Mucosa of rectum (tissue), 2 donors: ENCODE results near the gene P3H2.

Experiments used
- H3K27ac ChIP-seq, 2 donors: one replicate each; pipeline ENCODE4 v1.7.0; 2013; ENCODE audit warnings: inconsistent platforms in 2 of 2, low read depth in 2 of 2, low read length in 2 of 2
- H3K27me3 ChIP-seq, 2 donors: one replicate each; pipeline ENCODE4 v1.7.0; 2013; ENCODE audit warnings: low read length in 2 of 2; ENCODE audit not compliant: control insufficient read depth in 2 of 2, insufficient read depth in 2 of 2
- H3K36me3 ChIP-seq, 2 donors: one replicate each; pipeline ENCODE4 v1.7.0; 2013; ENCODE audit warnings: low read length in 2 of 2; ENCODE audit not compliant: control insufficient read depth in 2 of 2, insufficient read depth in 2 of 2
- H3K4me1 ChIP-seq, 2 donors: one replicate each; pipeline ENCODE4 v1.7.0; 2013; ENCODE audit warnings: low read length in 2 of 2, mild to moderate bottlenecking in 1 of 2; ENCODE audit not compliant: control insufficient read depth in 2 of 2, insufficient read depth in 2 of 2
- H3K4me3 ChIP-seq, 2 donors: one replicate each; pipeline ENCODE4 v1.7.0; 2013; ENCODE audit warnings: low read length in 2 of 2
- H3K9ac ChIP-seq, 2 donors: one replicate each; pipeline ENCODE4 v1.7.0; 2013; ENCODE audit warnings: low read length in 2 of 2, low read depth in 1 of 2, mild to moderate bottlenecking in 1 of 2
- H3K9me3 ChIP-seq, 2 donors: one replicate each; pipeline ENCODE4 v1.7.0; 2013; ENCODE audit warnings: low read length in 2 of 2; ENCODE audit not compliant: control insufficient read depth in 2 of 2
- donor health status: healthy.
- donor health status: Normal muscosa, but diverticular disease.

The P3H2 gene

DNA sequence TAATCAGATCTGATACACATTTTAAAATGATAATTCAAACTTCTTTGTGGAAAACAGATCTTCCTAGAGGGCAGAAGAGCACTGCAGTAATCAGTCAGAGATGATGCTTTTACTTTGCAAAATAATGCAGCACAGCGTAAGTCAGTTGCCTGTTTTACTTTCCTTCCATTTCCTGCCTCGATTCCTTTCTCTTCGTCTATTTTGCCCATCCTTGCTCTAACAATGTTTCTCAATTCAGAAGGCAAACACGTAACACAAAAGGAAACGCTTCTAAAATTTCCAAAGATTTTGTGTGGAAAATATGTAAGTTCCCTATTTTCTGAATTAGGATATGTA, 119.9 kb downstream of the P3H2 start:
- no peak overlapping the region for H3K9ac ChIP-seq
- no peak overlapping the region for H3K4me3 ChIP-seq
- H3K27me3 ChIP-seq = no peaks in the 10 kb centered on the region
- no peaks in the 10 kb centered on the region for H3K9me3 ChIP-seq
- peaks cover 0 to 4% of the 10 kb centered on the region in 2 donors for H3K4me1 ChIP-seq
- no peaks in the 10 kb centered on the region for H3K36me3 ChIP-seq
- no peak overlapping the region for H3K27ac ChIP-seq

DNA sequence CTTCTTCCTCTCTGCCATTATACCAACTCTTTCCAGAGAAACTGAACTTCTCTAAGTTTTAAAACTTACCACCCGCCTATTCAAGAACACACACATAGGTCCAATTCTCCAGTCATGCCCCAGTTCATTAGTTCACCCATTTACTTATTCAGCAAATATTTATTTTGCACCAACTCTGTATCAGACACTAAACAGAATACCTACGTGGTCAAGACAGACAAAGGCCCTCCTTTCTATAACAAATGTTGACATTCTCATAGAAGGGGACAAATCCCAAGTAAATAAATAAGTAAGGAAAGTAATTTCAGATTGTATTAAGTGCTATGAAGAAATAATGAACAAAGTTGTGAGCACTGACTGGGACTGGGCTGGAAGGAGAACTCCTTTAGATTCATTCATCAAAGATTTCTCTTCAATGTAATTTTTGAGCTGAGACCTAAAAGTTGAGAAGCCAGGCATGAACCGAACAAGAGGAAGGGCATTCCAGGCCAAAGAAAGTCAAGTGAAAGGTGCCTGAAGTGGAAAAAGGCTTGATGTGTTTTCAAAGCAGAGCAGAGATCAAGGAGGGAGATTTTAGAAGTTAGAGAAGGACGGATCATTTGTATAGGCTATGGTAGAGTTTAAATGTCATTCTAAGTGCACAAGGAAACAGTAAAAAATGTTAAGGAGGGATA, 120.4 kb downstream of the P3H2 start:
- no peaks in the 10 kb centered on the region for H3K36me3 ChIP-seq
- H3K4me3 ChIP-seq = no peak overlapping the region
- no peaks in the 10 kb centered on the region for H3K4me1 ChIP-seq
- no peaks in the 10 kb centered on the region for H3K9me3 ChIP-seq
- no peak overlapping the region for H3K27ac ChIP-seq
- H3K9ac ChIP-seq = no peak overlapping the region
- H3K27me3 ChIP-seq = no peaks in the 10 kb centered on the region

DNA sequence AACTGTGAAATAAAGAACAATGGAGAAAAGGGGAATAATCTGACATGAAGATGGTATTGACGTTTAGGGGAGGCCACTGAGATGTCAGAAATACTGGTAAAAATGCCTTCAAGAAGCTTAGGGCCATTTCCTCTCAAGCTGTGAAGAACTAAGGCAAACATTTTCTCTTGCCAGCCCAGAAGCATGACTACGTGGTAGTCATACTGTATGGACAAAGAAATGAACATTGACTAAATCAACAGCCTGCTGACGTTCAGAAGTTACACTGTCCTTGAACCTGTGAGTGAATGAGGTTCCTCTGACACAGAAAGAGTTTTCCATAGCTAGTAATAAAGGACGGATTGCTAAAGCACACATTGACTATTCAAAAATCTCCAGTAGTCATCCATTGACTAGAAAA, 121.0 kb downstream of the P3H2 start:
- Histone ChIP-seq H3K4me3 (no peak overlapping the region), H3K36me3 (no peaks in the 10 kb centered on the region), H3K9me3 (no peaks in the 10 kb centered on the region), H3K9ac (no peak overlapping the region), H3K4me1 (no peaks in the 10 kb centered on the region), H3K27ac (no peak overlapping the region), H3K27me3 (no peaks in the 10 kb centered on the region)

DNA sequence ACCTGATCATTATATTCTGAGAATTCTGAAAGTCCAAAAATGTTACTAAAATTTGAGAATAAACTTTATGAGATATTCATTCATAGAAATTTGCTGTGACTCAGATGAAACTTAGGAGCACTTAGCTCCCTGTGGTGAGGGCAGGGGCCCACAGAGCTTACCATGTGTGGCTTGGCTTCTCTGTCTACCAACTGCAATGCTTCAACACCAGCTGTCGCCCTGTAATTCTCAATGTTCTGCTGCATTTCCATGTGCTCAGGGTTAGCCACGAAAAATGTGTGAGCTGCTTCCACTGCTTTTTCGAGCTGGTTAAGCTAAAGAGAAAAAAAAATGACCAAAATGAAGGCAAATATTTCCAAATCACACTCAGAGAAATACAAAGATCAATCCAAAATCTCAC, 125.6 kb downstream of the P3H2 start:
- Histone ChIP-seq H3K36me3 (no peaks in the 10 kb centered on the region), H3K27ac (no peak overlapping the region), H3K9me3 (no peaks in the 10 kb centered on the region), H3K9ac (no peak overlapping the region), H3K27me3 (no peaks in the 10 kb centered on the region), H3K4me1 (no peaks in the 10 kb centered on the region), H3K4me3 (no peak overlapping the region)

DNA sequence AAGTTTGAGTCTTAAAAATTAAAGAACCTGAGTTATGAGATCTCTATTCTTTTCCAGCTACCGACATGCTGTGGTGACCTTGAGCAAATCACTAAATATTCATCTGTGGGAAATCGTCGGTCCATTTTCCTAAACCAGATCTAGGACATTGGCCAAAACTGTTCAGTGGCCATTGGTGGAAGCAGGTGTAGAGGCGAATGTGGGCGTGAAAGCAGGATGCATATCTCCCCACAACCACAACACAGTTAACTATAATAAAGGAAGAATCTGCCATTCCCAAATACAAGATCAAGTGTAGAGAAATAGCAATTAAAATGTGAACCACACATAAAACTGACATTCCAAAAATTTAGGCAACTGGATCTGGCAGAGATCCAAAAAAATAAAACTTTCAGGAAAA, 129.9 kb downstream of the P3H2 start:
- H3K27me3 ChIP-seq = no peaks in the 10 kb centered on the region
- no peak overlapping the region for H3K27ac ChIP-seq
- no peak overlapping the region for H3K4me3 ChIP-seq
- H3K36me3 ChIP-seq = no peaks in the 10 kb centered on the region
- H3K9ac ChIP-seq = no peak overlapping the region
- no peaks in the 10 kb centered on the region for H3K9me3 ChIP-seq
- H3K4me1 ChIP-seq = no peaks in the 10 kb centered on the region

DNA sequence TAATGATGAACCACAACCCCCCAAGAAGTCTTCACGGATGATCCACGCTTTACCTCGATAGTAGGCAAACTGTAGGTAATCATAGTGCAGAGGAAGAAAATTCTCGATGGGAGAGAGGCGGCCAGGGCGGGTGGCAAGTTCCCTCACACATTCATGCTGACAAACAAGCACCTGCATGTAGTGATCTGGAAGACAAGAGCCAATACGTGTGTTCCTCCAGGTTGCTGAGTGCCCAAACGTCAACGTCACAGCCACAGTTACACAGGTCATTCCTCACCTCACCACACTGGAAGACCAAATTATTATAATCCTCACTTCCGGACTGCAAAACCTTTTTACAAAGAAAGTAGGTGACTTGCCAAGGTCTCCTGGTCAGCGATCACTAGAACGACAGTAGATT, 131.8 kb downstream of the P3H2 start:
- Histone ChIP-seq H3K4me3 (no peak overlapping the region), H3K36me3 (no peaks in the 10 kb centered on the region), H3K9me3 (no peaks in the 10 kb centered on the region), H3K4me1 (no peaks in the 10 kb centered on the region), H3K9ac (no peak overlapping the region), H3K27me3 (no peaks in the 10 kb centered on the region), H3K27ac (no peak overlapping the region)

DNA sequence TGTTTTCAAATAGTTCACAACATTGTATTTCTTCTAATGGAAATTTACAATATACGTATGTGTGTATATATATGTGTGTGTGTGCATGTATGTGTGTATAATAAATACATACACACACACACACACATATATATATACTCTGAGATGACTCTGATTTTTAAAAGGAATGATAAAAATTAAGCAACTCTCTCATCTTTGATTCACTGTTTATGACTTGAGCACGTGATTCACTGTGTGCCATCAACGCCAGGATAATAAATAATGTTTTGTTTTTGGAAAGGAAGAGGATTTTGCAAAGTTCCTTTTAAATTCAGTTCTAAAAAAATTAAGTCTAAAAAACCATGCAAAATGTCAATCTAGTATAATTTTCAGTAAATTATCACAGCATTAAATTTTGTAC, 132.4 kb downstream of the P3H2 start:
- Histone ChIP-seq H3K4me3 (no peak overlapping the region), H3K9ac (no peak overlapping the region), H3K27ac (no peak overlapping the region), H3K27me3 (no peaks in the 10 kb centered on the region), H3K4me1 (no peaks in the 10 kb centered on the region), H3K9me3 (no peaks in the 10 kb centered on the region), H3K36me3 (no peaks in the 10 kb centered on the region)

DNA sequence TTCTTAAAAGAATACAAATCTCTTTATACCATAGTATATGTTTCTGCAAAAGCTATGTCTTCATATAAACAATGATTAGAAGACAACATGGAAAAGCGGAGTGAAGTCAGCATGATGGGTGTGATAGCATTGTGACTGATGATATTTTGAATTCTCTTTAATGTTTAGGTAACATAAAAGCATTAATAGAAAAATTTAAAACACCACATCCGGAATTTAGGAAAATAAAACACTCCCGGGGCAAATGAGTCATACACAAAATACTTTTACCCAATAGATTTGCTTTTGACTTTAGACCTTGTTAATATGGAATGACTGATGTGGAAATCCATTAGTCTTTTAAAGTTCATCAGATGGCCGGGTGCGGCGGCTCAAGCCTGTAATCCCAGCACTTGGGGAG, 134.7 kb downstream of the P3H2 start:
- H3K9ac ChIP-seq = no peak overlapping the region
- H3K4me1 ChIP-seq = no peaks in the 10 kb centered on the region
- H3K9me3 ChIP-seq = no peaks in the 10 kb centered on the region
- H3K27me3 ChIP-seq = no peaks in the 10 kb centered on the region
- no peak overlapping the region for H3K4me3 ChIP-seq
- H3K36me3 ChIP-seq = no peaks in the 10 kb centered on the region
- no peak overlapping the region for H3K27ac ChIP-seq

DNA sequence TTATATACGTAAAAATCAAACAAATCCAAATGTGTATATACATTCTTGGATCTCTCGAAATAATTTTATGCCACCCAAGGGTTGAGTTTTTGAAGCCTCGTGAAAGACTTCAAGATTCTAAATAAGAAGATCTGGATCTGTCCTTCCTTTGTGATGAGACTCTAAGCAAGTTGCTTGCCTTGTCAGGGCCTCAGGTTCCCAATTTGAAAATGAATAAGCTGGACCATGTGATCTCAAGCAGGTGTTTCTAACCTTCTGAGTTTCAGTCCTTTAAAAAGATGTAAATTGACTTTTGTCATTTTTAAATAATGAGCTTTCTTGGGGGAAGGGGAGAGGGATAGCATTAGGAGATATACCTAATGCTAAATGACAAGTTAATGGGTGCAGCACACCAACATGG, 137.1 kb downstream of the P3H2 start:
- H3K36me3 ChIP-seq = no peaks in the 10 kb centered on the region
- H3K27ac ChIP-seq = no peak overlapping the region
- H3K9me3 ChIP-seq = no peaks in the 10 kb centered on the region
- no peak overlapping the region for H3K9ac ChIP-seq
- no peak overlapping the region for H3K4me3 ChIP-seq
- no peaks in the 10 kb centered on the region for H3K27me3 ChIP-seq
- no peaks in the 10 kb centered on the region for H3K4me1 ChIP-seq

DNA sequence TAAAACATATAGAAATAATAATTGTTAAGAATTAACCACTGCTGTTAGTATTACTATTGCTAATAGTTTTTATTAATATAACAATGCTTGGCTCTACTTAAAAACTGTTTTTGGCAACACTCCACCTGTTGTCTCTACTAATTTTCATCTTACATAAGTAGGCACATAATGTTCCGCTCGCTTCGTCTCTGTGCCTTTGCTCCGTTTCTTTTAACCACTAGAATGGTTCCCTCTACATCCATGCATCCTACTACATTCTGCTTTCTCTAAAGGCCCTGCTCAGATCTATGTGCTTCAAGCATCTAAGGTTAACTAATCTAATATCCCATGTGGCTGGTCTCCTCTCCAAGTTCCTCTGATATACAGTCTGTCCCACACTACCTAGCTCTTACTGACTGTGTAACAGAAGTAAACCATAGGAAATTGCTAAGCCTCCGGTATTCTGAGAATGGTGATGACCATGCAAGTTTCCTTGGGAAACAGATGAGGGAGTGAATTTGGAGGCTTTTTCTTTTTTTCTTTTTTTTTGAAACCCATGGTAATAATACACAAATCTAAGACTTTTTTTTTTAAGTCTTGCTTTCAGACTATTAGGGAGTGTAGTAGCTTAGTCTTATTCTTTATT, 138.3 kb downstream of the P3H2 start:
- no peaks in the 10 kb centered on the region for H3K4me1 ChIP-seq
- no peak overlapping the region for H3K4me3 ChIP-seq
- H3K9ac ChIP-seq = no peak overlapping the region
- H3K36me3 ChIP-seq = no peaks in the 10 kb centered on the region
- H3K27me3 ChIP-seq = no peaks in the 10 kb centered on the region
- no peak overlapping the region for H3K27ac ChIP-seq
- H3K9me3 ChIP-seq = no peaks in the 10 kb centered on the region
